Left colon (tissue), 2 donors: ENCODE results near the gene TTC39B. TPM values are rescaled to one million over a fixed set of nuclear protein-coding genes. Genes with fewer than 3 reads are reported as not detected.
"Not testable (repeated sequence)": the region's sequence is repeated elsewhere in the genome, so short reads cannot be mapped to it uniquely, and the experiment has no call there.

Experiments
- ATAC-seq: fragments of 200-7000 bp; cut with Tn5 transposase; one replicate; pipeline ENCODE4 v1.9.1; 2020; ENCODE audit warnings: mild to moderate bottlenecking, moderate library complexity
- DNase-seq, 2 donors: peaks; one replicate each; pipeline ENCODE4 v3.0.0-alpha.2; 2020
- intact Hi-C, 2 donors: fragments of 100-400 bp; cut with DNase I in 1 of 2; cut with micrococcal nuclease in 1 of 2; formaldehyde crosslinking; loops; one replicate each; pipeline versions ENCODE4 v1.11.2 to v1.14.0; 2022; cut with DNase I, micrococcal nuclease
- long read RNA-seq: library from polyadenylated mRNA; unstranded; transcript quantifications from one replicate; pipeline ENCODE4 v2.0.0, GENCODE V29; 2021
- total RNA-seq, 2 donors: library from RNA; stranded (reverse); fragmentation: NEBNext Ultra II Directional; extraction: Animal tissue kit (Norgen Biotek cat#: 25700); gene quantifications; one replicate each; pipeline ENCODE4 v1.2.1, GENCODE V29; 2021
- donor health status: DM: no; HTN: no; CAD: no.
- donor health status: DM: yes; HTN: yes; CAD: no.

Gene TTC39B
- 10 to 100 TPM; 45.3 to 50.5 TPM for total RNA-seq
- long read RNA-seq, full-length matches to known transcripts: 42 of 75 reads
- long read RNA-seq, partial matches to known transcripts: 6 of 75 reads
- long read RNA-seq, other reads (novel, unspliced or antisense): 27 of 75 reads

GRCh38 chr9:15306757-15307522 is at the start of gene TTC39B:
Gene TTC39B (minus strand): TSS chr9:15307216. CDS start chr9:15307125, 91 bp downstream.
- intact Hi-C loops: no loop called here
- DNase-seq (peak; percentile 96 to 97), ATAC-seq (peak; percentile 90)

- ATAC-seq (no peak), DNase-seq (no peak)
- intact Hi-C loops: no loop called here
Measured at GRCh38 chr9:15355669-15356068, 48.7 kb upstream of the TTC39B start.

- DNase-seq (no peak), ATAC-seq (no peak)
- intact Hi-C loops: no loop called here
Measured at GRCh38 chr9:15354713-15355112, 47.7 kb upstream of the TTC39B start.

- DNase-seq (no peak), ATAC-seq (no peak)
- intact Hi-C loops: no loop called here
Measured at GRCh38 chr9:15353892-15354291, 46.9 kb upstream of the TTC39B start.

- no peak for DNase-seq
- no peak for ATAC-seq
- intact Hi-C loops: no loop called here
Measured at GRCh38 chr9:15352306-15352705, 45.3 kb upstream of the TTC39B start.

GRCh38 chr9:15349892-15350761 is 43.1 kb upstream of the TTC39B start:
- DNase-seq (peak; percentile 65 to 69), ATAC-seq (peak; percentile 91)
- intact Hi-C loops: no loop called here

- ATAC-seq (no peak), DNase-seq (no peak)
- intact Hi-C loops: no loop called here
Measured at GRCh38 chr9:15346837-15347236, 39.8 kb upstream of the TTC39B start.

GRCh38 chr9:15344191-15344590 is 37.2 kb upstream of the TTC39B start:
- intact Hi-C loops: no loop called here
- no peak for DNase-seq

GRCh38 chr9:15333376-15333881 is 26.4 kb upstream of the TTC39B start:
- intact Hi-C loops: no loop called here
- peak in 1 of 2 donors; percentile 39 for DNase-seq
- peak; percentile 98 for ATAC-seq

More at GRCh38 chr9:15344191-15344590, 37.2 kb upstream of the TTC39B start:
- no peak for ATAC-seq

GRCh38 chr9:15332939-15333338 is 25.9 kb upstream of the TTC39B start:
- ATAC-seq: peak; percentile 60
- intact Hi-C loops: no loop called here
- no peak for DNase-seq

GRCh38 chr9:15329539-15330109 is 22.6 kb upstream of the TTC39B start:
- DNase-seq: no peak
- intact Hi-C loops: no loop called here
- no peak for ATAC-seq

- DNase-seq (no peak), ATAC-seq (no peak)
- intact Hi-C loops: no loop called here
Measured at GRCh38 chr9:15328946-15329345, 21.9 kb upstream of the TTC39B start.

- DNase-seq, ATAC-seq, intact Hi-C loops: not testable (repeated sequence)
Measured at GRCh38 chr9:15322695-15323094, 15.7 kb upstream of the TTC39B start.

- DNase-seq, intact Hi-C loops, ATAC-seq: not testable (repeated sequence)
Measured at GRCh38 chr9:15319661-15320060, 12.6 kb upstream of the TTC39B start.

GRCh38 chr9:15317836-15318235 is 10.8 kb upstream of the TTC39B start:
- intact Hi-C loops: no loop called here
- no peak for ATAC-seq

GRCh38 chr9:15311607-15312006 is 4.6 kb upstream of the TTC39B start:
- no peak for DNase-seq
- intact Hi-C loops: no loop called here
- ATAC-seq: no peak

More at GRCh38 chr9:15317836-15318235, 10.8 kb upstream of the TTC39B start:
- DNase-seq: no peak

- intact Hi-C loops: no loop called here
- no peak for DNase-seq
- no peak for ATAC-seq
Measured at GRCh38 chr9:15310107-15310850, 3.3 kb upstream of the TTC39B start.

- intact Hi-C loops: no loop called here
- no peak for ATAC-seq
- no peak for DNase-seq
Measured at GRCh38 chr9:15308511-15308910, 1.5 kb upstream of the TTC39B start.

GRCh38 chr9:15307523-15307841 is 466 bp upstream of the TTC39B start:
- ATAC-seq (no peak), DNase-seq (no peak)
- intact Hi-C loops: no loop called here
